GM18502 (cell line): ENCODE results near the gene SLU7.

Source experiments
- ATAC-seq: cut with Tn5 transposase; IDR thresholded peaks from one replicate; pipeline ENCODE4 v1.9.1; 2021; ENCODE audit warnings: mild to moderate bottlenecking; ENCODE audit not compliant: unreplicated experiment, poor library complexity

Gene SLU7

GRCh38 chr5:160370713-160371034 is 48.2 kb downstream of the SLU7 start:
- no peak for ATAC-seq

GRCh38 chr5:160369990-160370712 is 48.7 kb downstream of the SLU7 start, which contains the start of gene C1QTNF2:
C1QTNF2 (minus strand) TSS chr5:160370626; CDS start chr5:160355011, 15,615 bp downstream.
- ATAC-seq, result no peak

- ATAC-seq, result no peak
Observed at GRCh38 chr5:160367885-160368284, 51.0 kb downstream of the SLU7 start.

GRCh38 chr5:160367261-160367660 is 51.6 kb downstream of the SLU7 start:
- no peak for ATAC-seq

GRCh38 chr5:160366230-160366629 is 52.7 kb downstream of the SLU7 start:
- ATAC-seq, result no peak

- ATAC-seq, result no peak
Observed at GRCh38 chr5:160363660-160364395, 55.1 kb downstream of the SLU7 start.

- no peak for ATAC-seq
Observed at GRCh38 chr5:160363211-160363610, 55.7 kb downstream of the SLU7 start.

GRCh38 chr5:160361624-160362228 is 57.2 kb downstream of the SLU7 start:
- ATAC-seq, result no peak

- ATAC-seq, result no peak
Observed at GRCh38 chr5:160360310-160360709, 58.6 kb downstream of the SLU7 start.

- no peak for ATAC-seq
Observed at GRCh38 chr5:160359816-160360215, 59.1 kb downstream of the SLU7 start.

GRCh38 chr5:160359242-160359641 is 59.6 kb downstream of the SLU7 start:
- no peak for ATAC-seq

GRCh38 chr5:160357861-160358411 is 60.9 kb downstream of the SLU7 start:
- ATAC-seq, result no peak

- no peak for ATAC-seq
Observed at GRCh38 chr5:160357394-160357793, 61.5 kb downstream of the SLU7 start.

GRCh38 chr5:160356550-160357347 is 62.1 kb downstream of the SLU7 start:
- no peak for ATAC-seq

GRCh38 chr5:160354666-160355065 is 64.2 kb downstream of the SLU7 start:
- no peak for ATAC-seq

GRCh38 chr5:160353379-160353778 is 65.5 kb downstream of the SLU7 start:
- no peak for ATAC-seq

- no peak for ATAC-seq
Observed at GRCh38 chr5:160352308-160352707, 66.6 kb downstream of the SLU7 start.
